ENCODE data around the gene UST. TPM values are rescaled to one million over a fixed set of nuclear protein-coding genes. Genes with fewer than 3 reads are reported as not detected.

Gene UST
- total and polyA plus RNA-seq, 2 donors (not counting 1 experiment from before 2014, with no cell fraction given) = 7.3 to 16.9 TPM

DNA sequence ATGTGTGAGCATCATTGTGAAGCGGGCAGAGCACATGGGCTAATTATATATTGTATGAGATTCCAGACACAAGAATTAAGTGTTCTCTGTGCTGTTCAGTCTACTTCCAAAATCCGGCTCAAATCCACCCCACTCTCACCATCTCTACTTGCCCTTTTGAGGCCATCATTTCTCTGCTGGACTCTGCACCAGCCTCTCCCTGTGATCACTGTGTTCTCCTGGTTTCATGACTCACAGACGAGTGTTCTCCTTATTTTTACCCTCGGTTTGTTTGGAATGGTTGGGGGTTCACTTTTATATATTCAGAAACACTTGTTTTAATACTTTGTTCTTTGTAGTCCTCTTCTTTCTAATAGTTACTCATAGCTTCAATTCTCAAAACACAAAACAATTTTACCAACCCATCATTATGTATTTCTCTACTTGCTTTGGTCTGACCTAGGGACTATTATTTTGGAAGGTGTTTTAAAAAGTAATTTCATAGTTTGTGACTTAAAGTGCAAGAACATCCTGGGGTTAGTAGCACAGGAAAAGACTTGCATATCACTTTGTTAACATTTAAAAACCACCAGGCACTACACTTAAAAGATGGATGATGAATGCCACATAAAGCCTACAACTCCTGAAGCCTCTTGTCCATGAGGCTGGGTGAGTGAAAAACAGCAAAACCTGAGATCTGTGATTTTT lies 82.7 kb downstream of the UST start:
- H3K27ac ChIP-seq (ENCODE audit: low read length in 2 of 2) = no peak overlapping the region
- H3K4me2 ChIP-seq (replicated peaks; ENCODE audit: low read depth, low read length, poor library complexity, severe bottlenecking) = peak overlapping the region; percentile 65
- ChIA-PET CTCF (no interaction called here), POLR2A (no interaction called here)
- ATAC-seq (ENCODE audit: low read depth) (no peak), DNase-seq (no peak)
- H3K9me3 Mint-ChIP-seq (ENCODE audit: insufficient read depth) = no peaks in the 10 kb centered on the region
- H3K36me3 ChIP-seq (replicated peaks in 1 of 2; ENCODE audit: control extremely low read depth in 1 of 2, control insufficient read depth in 1 of 2, extremely low read depth in 1 of 2, insufficient read depth in 2 of 2, low read length in 1 of 2) = no peaks in the 10 kb centered on the region
- peak overlapping the region; percentile 1 for H3K27ac Mint-ChIP-seq
- peaks cover 89% of the 10 kb centered on the region for H3K79me2 ChIP-seq (ENCODE audit: control insufficient read depth, insufficient read depth, low read length)
- no peak overlapping the region for H3K4me3 ChIP-seq (ENCODE audit: control extremely low read depth in 1 of 5, extremely low read depth in 1 of 5, insufficient read depth in 1 of 5, low read depth in 2 of 5, low read length in 4 of 5)
- no CpG with 5 or more reads among the region's 4 CpGs for WGBS (ENCODE audit: insufficient coverage)
- H3K27me3 ChIP-seq (replicated peaks in 1 of 4; ENCODE audit: control extremely low read depth in 1 of 4, control insufficient read depth in 3 of 4, insufficient read depth in 4 of 4, low read length in 3 of 4) = no peaks in the 10 kb centered on the region
- peaks cover 25 to 26% of the 10 kb centered on the region in 2 donors for H3K4me1 ChIP-seq (ENCODE audit: control insufficient read depth in 2 of 2, insufficient read depth in 2 of 2, low read length in 2 of 2)
- H3K27me3 Mint-ChIP-seq = no peaks in the 10 kb centered on the region
- peak overlapping the region; percentile 67 for H3K4me3 Mint-ChIP-seq
- intact Hi-C loops (cut with micrococcal nuclease) = loop anchor here (5.0 kb wide), 2 partner anchors 38 to 82 kb away; partner anchors contain the start of gene UST
- peaks cover 46% of the 10 kb centered on the region for H3K4me1 Mint-ChIP-seq
- H2AFZ ChIP-seq (ENCODE audit: insufficient read depth, low read depth, low read length, poor library complexity, severe bottlenecking) = no peak overlapping the region
- H4K20me1 ChIP-seq (ENCODE audit: control insufficient read depth, insufficient read depth, low read length, poor library complexity, severe bottlenecking) = no peaks in the 10 kb centered on the region
- TF ChIP-seq EZH2 (IDR thresholded peaks at IDR 0.05; ENCODE audit: borderline replicate concordance, insufficient read depth, low read depth, low read length, poor library complexity, severe bottlenecking) = no peak
- TF ChIP-seq, protein P1, sequence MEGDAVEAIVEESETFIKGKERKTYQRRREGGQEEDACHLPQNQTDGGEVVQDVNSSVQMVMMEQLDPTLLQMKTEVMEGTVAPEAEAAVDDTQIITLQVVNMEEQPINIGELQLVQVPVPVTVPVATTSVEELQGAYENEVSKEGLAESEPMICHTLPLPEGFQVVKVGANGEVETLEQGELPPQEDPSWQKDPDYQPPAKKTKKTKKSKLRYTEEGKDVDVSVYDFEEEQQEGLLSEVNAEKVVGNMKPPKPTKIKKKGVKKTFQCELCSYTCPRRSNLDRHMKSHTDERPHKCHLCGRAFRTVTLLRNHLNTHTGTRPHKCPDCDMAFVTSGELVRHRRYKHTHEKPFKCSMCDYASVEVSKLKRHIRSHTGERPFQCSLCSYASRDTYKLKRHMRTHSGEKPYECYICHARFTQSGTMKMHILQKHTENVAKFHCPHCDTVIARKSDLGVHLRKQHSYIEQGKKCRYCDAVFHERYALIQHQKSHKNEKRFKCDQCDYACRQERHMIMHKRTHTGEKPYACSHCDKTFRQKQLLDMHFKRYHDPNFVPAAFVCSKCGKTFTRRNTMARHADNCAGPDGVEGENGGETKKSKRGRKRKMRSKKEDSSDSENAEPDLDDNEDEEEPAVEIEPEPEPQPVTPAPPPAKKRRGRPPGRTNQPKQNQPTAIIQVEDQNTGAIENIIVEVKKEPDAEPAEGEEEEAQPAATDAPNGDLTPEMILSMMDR (IDR thresholded peaks at IDR 0.05) = no peak
- no peaks in the 10 kb centered on the region for H3K9me3 ChIP-seq (ENCODE audit: control extremely low read depth in 1 of 3, control insufficient read depth in 2 of 3, insufficient read depth in 1 of 3, low read length in 2 of 3)
- no peak overlapping the region for H3K9ac ChIP-seq (ENCODE audit: low read length)

DNA sequence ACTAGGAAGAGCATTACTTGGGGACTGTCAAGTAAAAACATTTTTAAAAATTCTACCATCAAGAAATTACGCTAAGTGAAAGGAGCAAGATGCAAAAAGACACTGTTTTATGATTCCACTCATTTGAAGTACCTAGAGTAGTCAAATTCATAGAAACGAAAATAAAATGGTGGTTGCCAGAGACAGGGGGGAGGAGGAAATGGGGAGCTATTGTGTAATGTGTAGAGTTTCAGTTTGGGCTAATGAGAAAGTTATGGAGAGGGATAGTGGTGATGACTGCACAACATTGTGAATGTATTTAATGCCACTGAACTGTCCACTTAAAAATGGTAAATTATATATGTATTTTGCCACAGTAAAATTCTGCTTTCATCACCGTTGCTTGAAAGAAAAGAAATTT lies 83.8 kb downstream of the UST start:
- intact Hi-C loops (cut with micrococcal nuclease) = loop anchor here (5.0 kb wide), 1 partner anchor 83 kb away; the partner anchor contains the start of gene UST

More for the DNA sequence above, 83.8 kb downstream of the UST start:
- no CpG with 5 or more reads among the region's 3 CpGs for WGBS (ENCODE audit: insufficient coverage)
- Histone ChIP-seq H4K20me1 (ENCODE audit: control insufficient read depth, insufficient read depth, low read length, poor library complexity, severe bottlenecking) (peaks cover 4% of the 10 kb centered on the region), H3K4me2 (replicated peaks; ENCODE audit: low read depth, low read length, poor library complexity, severe bottlenecking) (peak overlapping the region; percentile 65), H3K4me1 (ENCODE audit: control insufficient read depth in 2 of 2, insufficient read depth in 2 of 2, low read length in 2 of 2) (peaks cover 26 to 29% of the 10 kb centered on the region in 2 donors), H3K4me3 (ENCODE audit: control extremely low read depth in 1 of 5, extremely low read depth in 1 of 5, insufficient read depth in 1 of 5, low read depth in 2 of 5, low read length in 4 of 5) (peak overlapping the region in 4 of 5 experiments; percentile 16 to 52 (median 35)), H3K79me2 (ENCODE audit: control insufficient read depth, insufficient read depth, low read length) (peaks cover 90% of the 10 kb centered on the region), H3K27me3 (replicated peaks in 1 of 4; ENCODE audit: control extremely low read depth in 1 of 4, control insufficient read depth in 3 of 4, insufficient read depth in 4 of 4, low read length in 3 of 4) (no peaks in the 10 kb centered on the region), H3K9me3 (ENCODE audit: control extremely low read depth in 1 of 3, control insufficient read depth in 2 of 3, insufficient read depth in 1 of 3, low read length in 2 of 3) (no peaks in the 10 kb centered on the region), H2AFZ (ENCODE audit: insufficient read depth, low read depth, low read length, poor library complexity, severe bottlenecking) (peak overlapping the region; percentile 37), H3K27ac (ENCODE audit: low read length in 2 of 2) (peak overlapping the region in 1 of 2 donors; percentile 49), H3K36me3 (replicated peaks in 1 of 2; ENCODE audit: control extremely low read depth in 1 of 2, control insufficient read depth in 1 of 2, extremely low read depth in 1 of 2, insufficient read depth in 2 of 2, low read length in 1 of 2) (no peaks in the 10 kb centered on the region), H3K9ac (ENCODE audit: low read length) (peak overlapping the region; percentile 56)
- ChIA-PET POLR2A (no interaction called here), CTCF (interaction anchor here (1.0 kb wide), 1 partner anchor 69 kb away, joined by 3 read pairs; no protein-coding TSS in a partner anchor)
- H3K4me3 Mint-ChIP-seq = peak overlapping the region; percentile 67
- H3K9me3 Mint-ChIP-seq (ENCODE audit: insufficient read depth) = no peaks in the 10 kb centered on the region
- ATAC-seq (ENCODE audit: low read depth) = peak; percentile 34
- H3K27me3 Mint-ChIP-seq = no peaks in the 10 kb centered on the region
- DNase-seq = peak; percentile 20
- peak overlapping the region; percentile 21 for H3K27ac Mint-ChIP-seq
- peaks cover 43% of the 10 kb centered on the region for H3K4me1 Mint-ChIP-seq
- TF ChIP-seq, protein P1 (IDR thresholded peaks at IDR 0.05) = no peak
